GM21825 (cell line): ENCODE data around the gene TAS2R5.
A peak's percentile ranks its signal among the peaks of the same experiment; 100 is the strongest.
"Not testable (repeated sequence)": the region's sequence is repeated elsewhere in the genome, so short reads cannot be mapped to it uniquely, and the experiment has no call there.

Experiments used
- ATAC-seq: cut with Tn5 transposase; IDR thresholded peaks from one replicate; pipeline ENCODE4 v1.9.1; 2021; ENCODE audit warnings: mild to moderate bottlenecking, moderate library complexity; ENCODE audit not compliant: unreplicated experiment

The TAS2R5 gene, protein sequence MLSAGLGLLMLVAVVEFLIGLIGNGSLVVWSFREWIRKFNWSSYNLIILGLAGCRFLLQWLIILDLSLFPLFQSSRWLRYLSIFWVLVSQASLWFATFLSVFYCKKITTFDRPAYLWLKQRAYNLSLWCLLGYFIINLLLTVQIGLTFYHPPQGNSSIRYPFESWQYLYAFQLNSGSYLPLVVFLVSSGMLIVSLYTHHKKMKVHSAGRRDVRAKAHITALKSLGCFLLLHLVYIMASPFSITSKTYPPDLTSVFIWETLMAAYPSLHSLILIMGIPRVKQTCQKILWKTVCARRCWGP

DNA sequence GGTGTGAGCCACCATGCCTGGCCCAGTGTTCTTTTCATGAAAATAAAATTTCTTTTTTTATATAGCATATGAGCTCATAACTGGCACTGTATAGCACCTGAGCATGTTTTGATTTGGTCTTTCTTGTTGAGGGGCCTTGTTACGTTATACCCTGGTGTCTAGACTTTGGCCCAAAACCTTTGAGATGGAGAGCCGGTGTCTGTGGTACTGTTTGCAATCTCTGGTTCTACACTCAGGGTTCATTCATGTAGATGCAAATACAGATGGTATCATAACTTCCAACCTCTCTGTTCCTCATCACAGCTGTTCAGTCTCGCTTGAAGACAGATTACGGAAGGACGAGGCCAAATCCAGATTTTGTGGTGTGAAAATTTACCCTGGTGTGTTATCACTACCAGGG, at the start of gene TAS2R5:
Gene TAS2R5 (plus strand): TSS at position 301 of the 400 bp plus-strand sequence. CDS start 145 bp downstream, outside the sequence.
- ATAC-seq = no peak

DNA sequence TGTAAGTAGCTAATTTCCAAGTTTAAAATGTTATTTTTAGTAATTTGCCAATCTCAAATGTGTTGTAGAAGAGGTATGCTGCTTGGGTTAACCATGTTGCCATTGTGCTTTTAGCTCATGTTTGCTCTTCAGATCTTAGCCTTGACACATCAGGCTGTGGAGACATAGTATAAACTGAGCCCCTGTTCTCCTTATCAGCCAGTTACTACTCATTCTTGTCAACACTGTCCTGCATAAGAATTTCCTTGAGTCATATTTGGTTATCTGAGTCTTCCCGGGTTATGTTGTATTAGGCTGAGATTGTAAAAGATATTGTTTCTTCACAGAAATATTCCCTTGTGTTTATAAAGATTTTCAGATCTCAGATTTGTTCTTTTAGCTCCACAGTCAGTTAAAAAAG, 47.8 kb upstream of the TAS2R5 start:
- no peak for ATAC-seq

DNA sequence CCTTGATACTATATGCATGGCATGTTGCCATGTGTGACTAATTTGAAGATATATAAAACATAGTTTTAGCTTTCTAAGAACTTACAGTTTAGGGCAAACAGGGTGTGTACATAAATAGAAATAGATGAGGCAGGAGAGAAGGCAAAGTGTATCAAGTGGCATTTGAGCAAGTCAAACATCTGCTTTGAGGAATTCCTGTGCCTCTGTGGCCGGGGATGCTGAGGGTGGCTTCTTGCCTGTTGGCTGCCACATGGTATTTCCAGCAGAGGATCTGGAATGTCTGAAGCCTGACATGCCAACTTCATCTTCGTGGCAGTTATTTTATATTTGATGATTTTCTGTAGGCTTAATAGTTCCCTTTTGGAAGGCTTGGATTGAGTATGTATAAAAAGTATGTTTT, 45.9 kb upstream of the TAS2R5 start:
- ATAC-seq = no peak

DNA sequence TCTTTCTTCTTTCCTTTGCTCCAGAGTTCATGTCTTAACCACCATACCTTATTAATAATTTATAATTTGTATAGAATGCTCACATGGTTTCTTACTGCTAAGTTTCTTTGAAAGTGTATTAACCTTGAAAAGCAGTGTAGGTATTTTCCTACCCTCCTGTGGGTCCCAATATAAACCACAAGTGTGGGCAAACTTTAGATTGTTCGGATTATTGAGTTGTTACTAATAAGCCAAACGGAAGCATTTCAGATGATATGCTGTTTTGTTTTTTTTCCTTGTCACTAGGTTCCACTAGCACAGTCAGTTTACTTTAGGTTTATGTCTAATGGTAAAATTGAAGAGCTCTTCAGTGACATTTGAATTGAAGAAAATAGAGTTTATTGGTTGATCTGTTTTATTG, 41.6 kb upstream of the TAS2R5 start:
- no peak for ATAC-seq

DNA sequence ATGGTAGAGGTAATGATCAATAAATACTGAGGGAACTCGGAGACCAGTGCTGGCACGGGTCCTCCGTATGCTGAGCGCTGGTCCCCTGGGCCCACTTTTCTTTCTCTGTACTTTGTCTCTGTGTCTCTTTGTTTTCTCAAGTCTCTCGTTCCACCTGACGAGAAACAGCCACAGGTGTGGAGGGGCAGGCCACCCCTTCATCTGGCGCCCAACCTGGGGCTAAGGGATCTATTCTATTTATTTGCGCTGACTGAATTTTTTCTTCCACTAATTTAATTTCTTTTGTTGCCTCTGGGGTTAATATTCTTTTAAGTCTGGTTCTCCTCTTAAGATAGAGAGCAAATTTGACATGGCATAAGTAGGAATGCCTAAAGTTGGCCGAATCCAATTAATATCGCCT, 38.1 kb upstream of the TAS2R5 start:
- ATAC-seq = not testable (repeated sequence)

DNA sequence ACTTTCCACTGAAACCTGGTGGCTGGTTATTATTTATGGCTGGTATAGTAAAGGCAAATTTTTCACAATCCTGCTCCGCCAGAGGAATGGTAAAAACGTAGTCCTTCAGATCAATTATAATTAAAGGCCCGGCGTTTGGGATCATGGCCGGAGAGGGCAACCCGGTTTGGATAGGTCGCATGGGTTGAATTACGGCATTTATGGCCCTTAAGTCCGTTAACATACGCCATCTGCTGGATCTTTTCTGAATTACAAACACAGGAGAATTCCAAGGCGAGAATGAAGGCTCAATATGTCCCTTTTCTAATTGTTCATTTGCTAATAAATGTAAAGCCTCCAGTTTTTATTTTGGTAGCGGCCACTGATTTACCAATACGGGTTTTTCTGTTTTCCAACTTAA, 37.4 kb upstream of the TAS2R5 start:
- no peak for ATAC-seq

DNA sequence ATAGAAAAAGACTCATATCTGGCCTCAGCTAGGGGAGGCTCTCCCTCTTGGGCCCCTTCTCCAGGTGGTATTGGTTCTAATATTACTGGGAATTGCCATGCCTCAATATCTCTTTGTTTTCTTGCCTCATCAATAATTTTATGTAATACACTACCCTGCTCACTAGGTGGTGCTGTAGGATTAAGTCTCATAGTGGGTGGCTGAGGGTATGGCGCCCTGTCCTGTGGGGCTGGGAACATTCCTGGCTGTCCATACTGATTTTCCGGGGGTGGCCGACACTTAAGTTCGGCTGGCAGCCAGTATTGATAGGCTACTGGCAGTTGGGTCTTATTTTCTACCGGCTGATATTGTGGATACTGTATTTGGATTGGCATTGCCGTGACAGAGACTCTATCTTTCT, 35.1 kb upstream of the TAS2R5 start:
- ATAC-seq = no peak

DNA sequence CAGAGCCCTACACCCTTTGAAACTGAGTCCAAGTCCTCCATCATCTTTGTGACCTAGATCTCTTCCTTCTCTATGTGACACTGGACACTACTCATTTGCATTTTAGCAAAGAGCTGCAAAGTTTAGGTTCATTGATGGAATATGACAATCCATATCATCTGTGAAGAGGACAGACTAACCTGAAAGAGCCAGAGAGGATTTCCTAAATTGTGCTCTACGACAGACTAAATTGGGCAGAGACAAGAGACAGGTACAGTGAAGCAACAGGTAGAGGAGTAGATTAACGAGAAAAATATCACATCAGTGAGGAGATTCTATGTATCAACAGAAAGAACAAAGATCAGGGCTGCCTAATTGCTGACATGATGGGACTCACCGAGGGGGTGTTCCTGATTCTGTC, 26.2 kb upstream of the TAS2R5 start, which contains the start of gene TAS2R3:
Gene TAS2R3 (plus strand): TSS at position 301 of the 400 bp plus-strand sequence. CDS start 62 bp downstream, at position 363.
- no peak for ATAC-seq

DNA sequence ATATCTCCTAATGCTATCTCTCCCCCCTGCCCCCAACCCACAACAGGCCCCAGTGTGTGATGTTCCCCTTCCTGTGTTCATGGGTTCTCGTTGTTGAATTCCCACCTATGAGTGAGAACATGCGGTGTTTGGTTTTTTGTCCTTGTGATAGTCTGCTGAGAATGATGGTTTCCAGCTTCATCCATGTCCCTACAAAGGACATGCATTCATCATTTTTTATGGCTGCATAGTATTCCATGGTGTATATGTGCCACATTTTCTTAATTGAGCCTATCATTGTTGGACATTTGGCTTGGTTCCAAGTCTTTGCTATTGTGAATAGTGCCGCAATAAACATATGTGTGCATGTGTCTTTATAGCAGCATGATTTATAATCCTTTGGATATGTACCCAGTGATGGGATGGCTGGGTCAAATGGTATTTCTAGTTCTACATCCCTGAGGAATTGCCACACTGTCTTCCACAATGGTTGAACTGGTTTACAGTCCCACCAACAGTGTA, 19.9 kb upstream of the TAS2R5 start:
- not testable (repeated sequence) for ATAC-seq

DNA sequence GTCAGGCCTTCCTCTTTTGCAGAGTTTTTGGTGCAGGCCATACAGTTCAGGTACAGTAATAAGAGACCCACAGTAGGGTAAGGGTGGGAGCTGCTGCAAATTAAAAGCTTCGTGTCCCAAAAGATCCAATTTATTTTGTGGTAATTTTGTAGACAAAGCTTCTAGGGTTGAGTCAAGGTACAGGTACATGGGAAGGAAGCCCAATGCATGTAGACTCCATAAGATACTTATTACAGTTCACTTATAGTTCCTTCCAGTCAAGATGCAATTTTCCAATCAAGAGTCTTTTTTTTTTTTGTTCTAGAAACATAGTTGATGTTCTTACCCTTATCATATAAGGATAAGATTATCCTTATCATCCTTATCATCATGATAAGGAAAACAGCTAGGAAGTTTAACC, 13.6 kb upstream of the TAS2R5 start, which contains the start of gene TAS2R4:
Gene TAS2R4 (plus strand): TSS at position 301 of the 400 bp plus-strand sequence. CDS start 1,815 bp downstream, outside the sequence.
- no peak for ATAC-seq

DNA sequence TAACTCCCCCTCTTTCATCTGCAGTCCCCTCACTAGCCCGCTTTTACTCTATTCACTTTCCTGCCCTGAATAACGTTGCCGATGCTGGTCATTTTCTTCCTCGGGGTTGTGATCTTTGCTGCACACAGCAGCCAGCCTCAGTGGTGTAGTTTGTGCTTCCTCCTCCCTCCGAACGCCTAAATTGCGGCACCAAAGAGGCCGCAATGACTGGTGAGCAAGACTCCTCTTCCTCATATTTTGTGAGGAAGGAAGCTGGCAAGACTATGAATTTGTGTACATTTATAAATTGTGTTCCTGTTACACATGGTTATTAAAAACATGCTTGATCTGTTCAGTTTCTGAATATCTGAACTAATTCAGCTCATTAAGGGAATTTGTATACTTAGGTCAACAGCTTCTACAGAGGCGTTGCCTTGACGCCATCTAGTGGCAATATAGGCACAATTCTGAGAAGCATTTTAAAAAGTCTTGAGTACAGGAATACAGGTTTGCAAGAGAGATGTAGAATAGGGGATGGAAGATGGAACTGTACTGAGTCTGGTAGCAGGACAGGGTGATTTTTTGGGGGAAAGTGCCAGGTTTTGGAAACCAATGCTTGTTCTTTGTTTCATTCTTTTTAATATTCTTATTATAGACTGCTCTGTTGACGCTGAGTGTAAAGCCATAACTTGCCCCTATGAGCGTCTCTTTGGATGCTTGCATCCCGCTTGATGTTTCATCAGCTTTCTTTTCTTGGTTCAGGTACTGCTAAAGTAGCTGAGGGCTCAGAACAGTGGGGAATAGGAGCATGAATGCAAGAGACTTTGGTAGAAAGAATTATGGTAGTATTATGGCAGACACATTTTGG, 4.1 kb upstream of the TAS2R5 start:
- ATAC-seq = peak; percentile 86

DNA sequence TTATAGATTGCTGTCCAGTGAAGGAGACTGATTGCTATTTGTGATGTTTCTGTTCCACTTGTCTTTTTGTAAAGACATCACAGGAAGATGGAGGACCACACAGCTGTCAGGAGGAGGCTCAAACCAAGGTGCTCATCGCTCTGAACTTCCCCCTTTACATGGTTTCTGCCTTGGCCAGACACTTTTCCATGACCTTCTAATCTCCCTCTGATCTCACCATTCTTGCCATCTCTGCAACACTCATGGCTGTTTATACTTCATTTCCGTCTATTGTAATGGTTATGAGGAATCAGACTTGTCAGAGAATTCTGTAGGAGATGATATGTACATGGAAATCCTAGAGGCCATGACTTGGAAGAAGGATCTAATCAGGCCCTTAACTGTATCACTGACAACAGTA, 1.7 kb upstream of the TAS2R5 start:
- no peak for ATAC-seq

DNA sequence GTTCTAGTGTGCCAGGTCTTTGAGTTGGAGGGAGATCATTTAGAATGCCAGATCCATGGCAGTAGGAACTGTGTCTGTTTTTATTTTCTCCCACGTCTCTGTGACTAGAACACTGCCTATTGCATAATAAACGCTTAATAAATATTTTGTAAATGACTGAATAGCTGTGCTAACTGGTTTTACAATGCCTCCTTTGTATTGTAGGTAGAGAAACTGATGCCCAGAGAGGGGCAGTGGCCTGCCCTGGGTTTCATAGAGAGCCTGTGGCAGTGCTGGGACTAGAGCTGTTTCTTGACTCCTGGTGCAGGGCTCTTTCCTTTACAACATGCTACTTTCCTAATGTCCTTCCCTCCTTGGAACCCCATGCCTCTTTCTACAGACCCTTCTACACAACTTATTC, 2.5 kb downstream of the TAS2R5 start:
- ATAC-seq = no peak

DNA sequence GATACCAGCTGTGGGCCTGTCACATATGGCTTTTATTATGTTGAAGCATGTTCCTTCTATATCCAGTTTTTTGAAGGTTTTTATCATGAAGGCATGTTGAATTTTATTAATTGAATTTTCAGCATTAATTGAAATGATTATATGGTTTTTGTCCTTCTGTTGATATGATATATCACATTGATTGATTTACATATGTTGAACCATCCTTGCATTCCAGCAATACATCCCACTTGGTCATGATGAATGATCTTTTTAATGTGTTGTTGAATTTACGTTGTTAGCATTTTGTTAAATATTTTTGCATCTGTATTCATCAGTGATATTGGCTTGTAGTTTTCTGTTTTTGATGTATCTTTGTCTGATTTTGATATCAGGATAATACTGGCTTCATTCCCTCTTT, 30.1 kb downstream of the TAS2R5 start:
- ATAC-seq = no peak

DNA sequence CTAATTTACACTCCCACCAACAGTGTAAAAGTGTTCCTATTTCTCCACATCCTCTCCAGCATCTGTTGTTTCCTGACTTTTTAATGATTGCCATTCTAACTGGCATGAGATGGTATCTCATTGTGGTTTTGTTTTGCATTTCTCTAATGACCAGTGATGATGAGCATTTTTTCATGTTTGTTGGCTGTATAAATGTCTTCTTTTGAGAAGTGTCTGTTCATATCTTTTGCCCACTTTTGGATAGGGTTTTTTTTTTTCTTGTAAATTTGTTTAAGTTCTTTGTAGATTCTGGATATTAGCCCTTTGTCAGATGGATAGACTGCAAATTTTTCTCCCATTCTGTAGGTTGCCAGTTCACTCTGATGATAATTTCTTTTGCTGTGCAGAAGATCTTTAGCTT, 32.4 kb downstream of the TAS2R5 start:
- ATAC-seq = not testable (repeated sequence)

DNA sequence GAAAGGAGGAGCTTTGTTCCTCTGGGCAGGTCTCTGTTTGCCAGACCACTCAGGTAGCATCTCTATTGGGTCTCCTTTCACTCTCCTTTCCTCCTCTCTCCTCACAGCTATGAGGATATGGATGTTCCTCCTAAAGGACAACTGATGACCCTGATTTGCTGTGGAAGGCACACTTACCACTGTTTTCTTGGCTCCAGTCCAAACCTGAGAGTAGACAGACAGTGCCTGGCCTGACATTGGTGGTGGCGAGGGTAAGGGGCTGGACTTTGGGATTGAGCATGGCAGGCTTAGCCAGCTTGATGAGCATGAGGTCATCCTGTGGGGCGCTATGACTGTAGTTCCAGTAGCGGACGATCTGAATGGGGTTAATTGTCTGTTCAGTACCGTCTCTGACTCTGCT, 47.7 kb downstream of the TAS2R5 start:
- no peak for ATAC-seq

DNA sequence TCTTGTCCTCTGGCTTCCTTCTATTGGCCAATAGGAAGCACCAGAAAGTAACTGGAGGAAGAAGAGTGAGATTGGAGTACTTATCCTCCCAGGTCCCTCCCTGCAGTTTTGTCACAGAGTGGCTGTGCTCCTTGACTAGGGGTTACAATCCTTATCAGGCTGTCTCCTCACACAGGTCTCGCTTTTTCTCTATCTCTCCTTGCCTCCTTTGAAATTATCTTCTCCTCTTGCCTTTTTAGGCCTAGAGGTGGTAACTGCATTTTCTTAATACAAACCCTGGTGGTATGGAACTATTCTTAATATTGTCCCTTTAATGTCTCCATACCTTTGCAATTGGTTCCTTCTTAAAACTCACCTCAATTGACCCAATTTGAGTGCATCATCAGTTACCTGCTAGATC, 48.6 kb downstream of the TAS2R5 start:
- ATAC-seq = no peak

DNA sequence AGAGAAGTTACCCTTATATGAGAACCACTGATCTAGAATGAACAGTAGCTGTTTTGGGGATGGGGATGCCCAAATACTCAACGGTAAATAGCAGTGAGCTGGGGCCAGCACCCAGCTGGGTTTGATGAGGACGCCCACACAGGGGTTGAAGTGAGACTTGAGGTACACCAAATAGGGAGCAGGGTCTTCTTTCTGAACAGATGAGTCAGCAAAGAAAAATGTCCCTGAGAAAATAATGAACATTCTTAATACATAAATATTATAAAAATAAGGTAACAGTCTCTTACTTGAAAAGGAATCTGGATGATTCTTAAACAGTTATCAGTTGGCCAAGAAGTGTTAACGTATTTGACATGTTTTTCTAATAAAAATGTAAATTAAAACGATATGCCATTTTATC, 49.2 kb downstream of the TAS2R5 start:
- no peak for ATAC-seq

DNA sequence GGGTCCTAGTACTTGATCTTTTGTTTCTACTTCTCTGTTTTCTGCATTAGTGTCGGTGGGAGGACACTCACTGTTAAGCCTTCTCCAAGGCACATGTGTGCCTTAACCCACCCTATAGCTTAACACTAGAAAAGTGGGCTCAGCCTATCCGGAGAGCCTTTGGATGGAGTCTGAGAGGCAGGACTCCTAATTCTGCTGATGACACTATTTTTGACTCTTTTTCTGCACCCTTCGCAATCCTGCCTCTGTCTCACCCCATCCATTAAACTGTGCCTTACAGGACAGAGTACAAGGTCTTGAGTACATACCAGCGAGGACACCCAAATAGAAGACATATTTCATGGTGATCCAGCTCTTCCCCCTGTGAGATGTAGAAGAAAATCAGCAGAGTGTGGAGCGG, 50.7 kb downstream of the TAS2R5 start:
- no peak for ATAC-seq
